GM20000 (cell line): ENCODE results near the gene FAM241B.

Experiments
- DNase-seq: peaks from one replicate; pipeline ENCODE4 v3.0.0; 2012; ENCODE audit warnings: low spot score
- CTCF ChIP-seq: IDR thresholded peaks from 2 replicates; pipeline ENCODE4 v1.5.1; 2012; ENCODE audit warnings: mild to moderate bottlenecking, control low read depth; ENCODE audit errors: extremely low read depth, missing control alignments

Gene FAM241B

DNA sequence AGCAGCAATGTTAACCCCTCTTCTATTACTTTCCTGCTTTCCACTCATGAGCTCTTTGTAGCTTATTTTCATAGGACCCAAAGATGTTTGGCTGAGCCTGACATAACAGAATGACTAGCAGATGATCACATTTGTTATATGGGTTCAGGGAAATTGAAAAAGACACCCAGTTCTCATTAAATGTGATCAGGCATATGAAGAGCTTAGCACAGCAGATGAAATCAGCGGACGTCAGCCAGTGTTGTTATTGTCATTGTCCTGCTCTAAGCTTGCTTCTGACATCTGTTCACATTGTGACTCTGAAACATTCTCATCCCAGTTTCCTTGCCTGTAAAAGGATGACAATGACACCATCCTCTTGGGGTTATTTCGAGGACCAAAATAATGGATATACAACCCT is 43.5 kb downstream of the FAM241B start:
- DNase-seq, result no peak
- no peak for TF ChIP-seq CTCF

DNA sequence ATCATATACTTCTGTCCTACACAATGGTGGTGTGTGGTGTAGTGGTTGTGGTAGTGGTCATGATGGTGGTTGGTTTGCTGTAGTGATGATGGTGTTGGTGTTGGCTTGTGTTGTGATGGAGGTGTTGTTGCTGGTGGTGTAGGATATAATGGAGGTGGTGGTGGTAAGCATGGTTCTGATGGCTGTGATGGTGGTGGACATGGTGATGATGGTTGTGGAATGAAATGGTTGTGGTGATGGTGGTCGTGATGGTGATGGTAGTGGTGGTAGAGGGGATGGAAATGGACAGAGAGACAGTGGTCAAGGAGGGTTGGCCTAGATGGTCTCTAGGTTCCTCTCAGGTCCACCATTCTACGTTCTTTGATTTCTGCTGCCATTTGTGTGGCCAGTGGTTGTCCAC is 44.7 kb downstream of the FAM241B start:
- no peak for TF ChIP-seq CTCF
- no peak for DNase-seq

- no peak for TF ChIP-seq CTCF
- no peak for DNase-seq
Measured at GRCh38 chr10:69676301-69676700, 46.3 kb downstream of the FAM241B start.

DNA sequence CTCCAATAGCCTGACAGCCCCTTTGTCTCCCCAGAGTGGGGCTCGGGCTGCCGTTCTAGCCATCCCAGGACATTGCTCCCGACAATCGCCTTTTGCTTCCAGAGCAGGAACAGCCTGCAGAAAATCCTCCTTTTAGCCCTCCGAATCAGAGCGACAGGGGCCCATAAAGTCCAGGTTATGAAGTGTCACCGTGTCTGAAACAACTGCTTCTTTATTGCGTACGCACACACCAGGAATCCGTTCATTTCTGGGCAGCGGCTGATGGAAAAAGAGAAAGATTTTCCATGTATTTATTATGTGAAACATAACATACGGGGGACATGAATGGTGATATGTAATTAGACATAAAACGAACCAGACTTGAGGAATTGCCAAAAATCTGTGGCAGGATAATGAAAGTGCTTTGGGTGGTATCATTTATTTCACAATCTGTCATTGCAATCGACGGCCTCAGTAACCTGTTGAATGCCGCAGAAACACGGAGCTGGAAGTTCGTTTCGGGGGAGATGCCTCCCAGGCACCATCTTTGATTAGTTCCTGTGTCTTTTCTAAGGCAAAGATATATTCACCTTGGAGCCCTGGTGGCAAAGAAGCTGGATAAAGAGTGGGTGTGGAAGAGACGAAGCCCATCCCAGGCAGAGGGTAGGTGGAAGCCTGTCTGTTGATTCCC is 48.1 kb downstream of the FAM241B start:
- DNase-seq, result no peak

DNA sequence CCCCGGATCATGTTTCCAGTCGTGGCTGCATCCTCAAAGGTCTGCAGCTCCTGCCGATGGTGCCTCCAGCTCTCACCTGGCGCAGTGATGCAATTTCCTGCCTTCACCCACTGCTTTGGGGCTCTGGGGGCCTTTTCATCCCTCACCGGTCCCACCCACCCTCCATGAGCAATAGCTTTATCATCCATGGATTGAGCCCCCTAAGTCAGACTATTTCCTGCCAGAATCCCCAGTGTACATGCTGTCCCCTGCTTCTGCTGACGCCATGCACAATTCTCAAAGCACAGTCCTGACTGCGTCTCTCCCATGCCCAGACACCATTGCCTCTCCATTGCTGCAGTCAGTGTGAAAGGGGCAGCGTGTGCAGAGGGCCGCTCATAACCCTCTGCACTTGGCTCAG is 49.7 kb downstream of the FAM241B start:
- no peak for DNase-seq
- TF ChIP-seq CTCF, result no peak

More for the DNA sequence above, 48.1 kb downstream of the FAM241B start:
- TF ChIP-seq CTCF, result no peak

GRCh38 chr10:69680610-69681009 is 50.6 kb downstream of the FAM241B start:
- TF ChIP-seq CTCF, result no peak
- no peak for DNase-seq

- no peak for TF ChIP-seq CTCF
- DNase-seq, result no peak
Measured at GRCh38 chr10:69681436-69681835, 51.4 kb downstream of the FAM241B start.
